COR-L47 (cell line): ENCODE data around the gene ONECUT1.
"Not testable (repeated sequence)": the region's sequence is repeated elsewhere in the genome, so short reads cannot be mapped to it uniquely, and the experiment has no call there.

Experiments used
- DNase-seq: peaks from one replicate; lab custom pipeline; 2025; lab: John Stamatoyannopoulos, UW

The ONECUT1 gene

DNA sequence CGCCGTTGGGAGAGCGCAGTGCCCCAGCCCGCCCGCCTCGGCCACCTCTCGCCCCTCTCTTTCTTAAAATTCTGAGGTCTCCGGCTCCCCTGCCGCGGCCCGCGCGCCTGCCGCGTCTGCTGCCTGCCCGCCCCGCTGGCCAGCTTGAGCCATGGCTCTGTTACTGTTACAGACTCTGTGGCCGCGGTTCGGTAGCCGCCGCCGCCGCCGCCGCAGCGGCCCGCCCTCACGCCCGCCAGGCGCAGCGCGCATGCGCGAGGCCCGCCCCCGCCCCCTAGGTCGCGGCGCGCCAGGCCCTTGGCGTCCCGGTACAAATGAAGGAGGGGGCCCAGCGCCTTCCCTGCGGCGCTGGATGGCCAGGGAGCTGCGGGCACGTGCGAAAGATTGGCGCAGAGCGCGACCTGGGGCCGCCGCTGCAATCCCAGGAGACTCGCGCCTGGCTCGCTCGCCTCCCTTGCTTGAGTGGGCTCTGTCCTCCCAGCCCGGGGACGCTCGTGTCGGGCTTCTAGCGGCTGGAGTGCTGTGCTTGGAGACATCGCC lies at the start of gene ONECUT1:
TSS of gene ONECUT1 (minus strand) at position 168 of the 540 bp plus-strand sequence. CDS start 452 bp downstream, outside the sequence.
- DNase-seq: peak; percentile 56

DNA sequence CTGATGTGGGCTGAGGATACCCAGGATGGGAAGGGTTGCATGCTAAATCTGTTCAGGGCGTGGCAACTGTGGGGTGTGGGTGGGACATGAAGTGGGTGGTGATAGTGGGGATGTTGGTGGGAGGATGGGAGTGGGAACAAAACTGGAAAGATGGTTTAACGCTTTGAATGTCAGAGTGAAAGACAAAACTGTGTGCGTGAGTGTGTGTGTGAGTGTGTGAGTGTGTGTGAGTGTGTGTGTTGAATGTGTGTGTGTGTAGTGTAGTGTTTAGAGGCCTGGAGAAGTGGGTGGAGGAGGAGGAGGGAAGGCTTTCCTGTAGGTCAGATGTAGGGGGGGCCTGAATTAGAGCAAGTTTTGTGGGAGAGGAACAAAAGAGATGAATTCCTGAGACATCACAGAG lies 44.2 kb upstream of the ONECUT1 start:
- DNase-seq: no peak

DNA sequence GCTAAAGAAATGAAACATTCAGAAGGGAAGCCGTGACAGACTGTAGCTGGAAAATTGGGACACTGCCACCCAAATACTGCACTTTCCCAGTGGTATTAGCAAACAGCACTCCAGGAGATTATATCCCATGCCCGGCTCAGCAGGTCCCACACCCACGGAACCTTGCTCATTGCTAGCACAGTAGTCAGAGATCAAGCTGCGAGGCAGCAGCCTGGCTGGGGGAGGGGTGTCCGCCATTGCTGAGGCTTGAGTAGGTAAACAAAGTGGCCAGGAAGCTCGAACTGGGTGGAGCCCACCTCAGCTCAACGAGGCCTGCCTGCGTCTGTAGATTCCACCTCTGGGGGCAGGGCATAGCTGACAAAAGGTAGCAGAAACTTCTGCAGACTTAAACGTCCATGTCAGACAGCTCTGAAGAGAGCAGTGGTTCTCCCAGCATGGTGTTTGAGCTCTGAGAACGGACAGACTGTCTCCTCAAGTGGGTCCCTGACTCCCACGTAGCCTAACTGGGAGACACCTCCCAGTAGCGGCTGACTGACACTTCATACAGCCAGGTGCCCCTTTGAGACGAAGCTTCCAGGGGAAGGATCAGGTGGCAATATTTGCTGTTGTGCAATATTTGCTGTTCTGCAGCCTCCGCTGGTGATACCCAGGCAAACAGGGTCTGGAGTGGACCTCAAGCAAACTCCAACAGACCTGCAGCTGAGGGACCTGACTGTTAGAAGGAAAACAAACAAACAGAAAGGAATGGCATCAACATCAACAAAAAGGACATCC lies 34.2 kb upstream of the ONECUT1 start:
- not testable (repeated sequence) for DNase-seq

DNA sequence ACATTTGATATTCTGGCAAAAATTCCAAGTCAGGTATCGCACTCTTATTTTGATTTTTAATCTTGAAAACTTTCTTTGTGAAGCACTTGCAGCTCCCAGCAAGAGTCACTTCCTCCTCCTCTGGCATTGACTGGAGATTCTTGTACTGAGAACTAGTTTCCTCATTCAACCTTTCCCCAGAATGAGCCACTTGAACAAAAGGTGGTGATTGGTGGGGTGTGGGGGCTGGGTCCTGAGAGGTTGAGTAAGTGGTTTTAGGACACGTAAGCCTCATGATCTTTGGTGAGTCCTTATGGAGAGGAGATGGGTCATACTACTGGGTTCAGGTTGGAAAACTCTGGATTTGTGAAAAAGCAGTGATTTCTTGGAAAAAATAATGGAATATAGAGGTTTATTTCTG lies 32.3 kb upstream of the ONECUT1 start:
- DNase-seq: no peak

DNA sequence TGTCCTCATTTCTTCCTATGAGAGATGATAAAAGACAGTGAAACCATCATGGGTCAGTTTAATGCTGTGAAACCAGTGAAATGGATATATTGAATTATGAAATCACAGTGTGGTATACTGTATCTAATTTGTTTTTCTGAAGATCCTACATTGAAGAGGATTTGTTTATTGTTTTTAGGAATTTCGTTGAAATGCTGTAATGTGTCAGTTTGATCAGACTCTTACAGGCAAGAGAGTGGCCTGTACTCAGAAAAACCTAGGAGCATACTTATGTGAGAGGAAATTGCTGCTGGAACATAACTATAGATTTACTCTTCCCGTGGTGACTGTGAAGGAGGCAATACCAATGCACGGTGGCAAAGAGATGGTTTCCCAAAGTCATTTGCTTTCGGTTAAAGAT lies 29.1 kb upstream of the ONECUT1 start:
- no peak for DNase-seq

DNA sequence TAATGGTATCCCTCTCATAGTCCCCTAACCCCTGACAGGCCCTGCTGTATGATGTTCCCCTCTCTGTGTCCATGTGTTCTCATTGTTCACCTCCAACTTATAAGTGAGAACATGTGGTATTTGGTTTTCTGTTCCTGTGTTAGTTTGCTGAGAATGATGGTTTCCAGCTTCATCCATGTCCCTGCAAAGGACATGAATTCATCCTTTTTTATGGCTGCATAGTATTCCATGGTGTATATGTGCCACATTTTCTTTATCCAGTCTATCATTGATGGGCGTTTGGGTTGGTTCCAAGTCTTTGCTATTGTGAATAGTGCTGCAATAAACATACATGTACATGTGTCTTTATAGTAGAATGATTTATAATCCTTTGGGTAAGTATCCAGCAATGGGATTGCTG lies 25.8 kb upstream of the ONECUT1 start:
- DNase-seq: not testable (repeated sequence)

DNA sequence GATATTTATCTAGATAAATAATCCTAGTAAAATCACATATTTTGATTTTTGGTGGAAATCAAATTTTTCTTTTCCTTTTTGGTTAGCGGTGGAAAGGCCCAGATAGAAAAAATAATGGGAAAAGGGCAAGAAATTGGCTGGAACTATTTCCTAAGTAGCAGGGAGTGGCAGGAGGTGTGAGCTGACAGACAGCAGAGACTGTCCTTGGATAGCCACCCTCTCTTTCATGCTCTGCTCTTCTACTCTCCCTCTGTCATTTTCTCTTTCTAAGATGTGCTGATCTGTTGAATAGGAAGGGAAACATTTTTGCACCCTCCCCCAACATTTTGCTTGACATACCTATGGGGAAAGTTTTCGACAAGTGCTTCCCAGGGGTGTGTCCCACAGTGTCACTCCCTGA lies 18.9 kb upstream of the ONECUT1 start:
- no peak for DNase-seq

DNA sequence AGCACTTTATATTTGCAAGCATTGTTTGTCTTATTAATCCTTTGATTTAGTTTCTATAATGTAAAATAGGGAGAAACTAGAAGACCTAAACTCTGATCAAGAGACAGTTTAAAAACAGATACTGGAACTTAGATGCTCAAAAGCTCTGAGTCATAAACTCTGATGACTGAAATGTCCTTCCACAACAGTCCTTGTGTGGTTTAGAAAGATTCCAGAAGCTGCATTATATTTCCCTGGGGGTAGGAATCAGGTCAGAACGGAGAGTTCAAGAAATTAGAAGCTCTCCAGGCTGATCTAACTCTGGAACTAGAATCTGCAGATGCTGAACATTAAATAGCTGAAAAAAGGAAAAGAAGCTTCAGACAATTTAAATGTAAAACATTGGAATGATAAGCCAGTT lies 18.3 kb upstream of the ONECUT1 start:
- DNase-seq: no peak

DNA sequence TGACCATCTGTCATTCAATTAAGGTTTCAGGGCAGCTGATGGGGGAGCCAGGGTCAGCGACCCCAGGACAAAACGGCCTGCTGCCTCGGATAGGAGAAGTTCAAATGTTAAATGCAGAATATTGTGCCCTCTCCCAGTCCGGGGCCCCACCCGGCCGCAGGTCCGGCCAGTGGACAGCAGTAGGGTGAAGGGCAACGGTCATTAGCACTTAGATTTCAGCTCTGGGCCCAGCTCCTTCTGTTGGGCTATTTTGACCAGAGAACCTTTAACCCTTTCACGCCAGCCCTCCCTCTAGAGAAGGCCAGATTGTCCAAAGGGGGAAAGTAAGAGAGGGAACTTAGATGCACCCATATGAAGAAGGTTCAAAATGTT lies 16.1 kb upstream of the ONECUT1 start:
- DNase-seq: no peak

DNA sequence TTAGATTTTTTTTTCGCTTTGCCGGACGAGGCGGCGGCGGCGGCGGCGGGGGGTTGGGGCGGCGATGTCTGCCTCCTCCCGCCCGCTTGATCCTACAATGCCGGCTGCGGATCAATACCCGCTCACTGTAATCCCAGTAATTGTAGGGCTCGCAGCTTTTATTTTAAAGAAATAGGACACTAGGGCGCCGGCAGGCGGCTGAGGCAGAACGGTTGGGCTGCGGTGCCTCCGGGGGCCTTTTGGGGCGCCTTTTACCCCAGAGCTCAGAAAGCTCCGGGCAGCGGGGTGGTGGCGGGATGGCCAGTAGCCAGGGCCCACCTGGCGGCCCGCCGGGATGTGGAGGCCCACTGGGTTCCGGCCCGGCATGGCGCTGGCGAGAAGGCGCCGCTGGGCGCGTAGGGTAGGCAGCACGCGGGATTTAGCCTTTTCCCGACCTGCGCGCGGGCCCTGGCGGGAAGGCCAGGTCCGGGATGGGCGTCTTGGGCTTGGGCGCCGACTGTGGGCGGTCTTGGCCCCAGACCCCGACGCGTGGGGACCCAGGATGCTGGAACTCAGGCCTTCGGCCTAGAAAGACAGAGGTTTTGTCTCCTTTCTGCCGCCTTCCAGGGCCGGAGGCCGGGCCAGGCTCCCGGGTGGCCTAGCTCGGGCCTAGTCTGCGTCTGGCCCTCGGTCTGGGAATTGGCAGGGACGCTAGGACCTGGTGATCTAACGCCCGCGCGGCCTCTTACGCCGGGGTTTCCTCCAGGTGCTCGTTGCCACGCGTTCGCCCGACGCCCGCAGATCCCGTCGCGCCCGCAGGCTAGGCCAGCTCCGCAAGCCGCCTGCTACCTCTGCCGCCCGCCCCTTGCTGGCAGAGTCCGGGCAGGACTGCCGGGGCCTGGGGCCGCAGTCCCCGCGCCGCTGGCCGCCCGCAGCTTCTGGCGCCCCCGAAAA lies 15.5 kb upstream of the ONECUT1 start:
- DNase-seq: no peak

DNA sequence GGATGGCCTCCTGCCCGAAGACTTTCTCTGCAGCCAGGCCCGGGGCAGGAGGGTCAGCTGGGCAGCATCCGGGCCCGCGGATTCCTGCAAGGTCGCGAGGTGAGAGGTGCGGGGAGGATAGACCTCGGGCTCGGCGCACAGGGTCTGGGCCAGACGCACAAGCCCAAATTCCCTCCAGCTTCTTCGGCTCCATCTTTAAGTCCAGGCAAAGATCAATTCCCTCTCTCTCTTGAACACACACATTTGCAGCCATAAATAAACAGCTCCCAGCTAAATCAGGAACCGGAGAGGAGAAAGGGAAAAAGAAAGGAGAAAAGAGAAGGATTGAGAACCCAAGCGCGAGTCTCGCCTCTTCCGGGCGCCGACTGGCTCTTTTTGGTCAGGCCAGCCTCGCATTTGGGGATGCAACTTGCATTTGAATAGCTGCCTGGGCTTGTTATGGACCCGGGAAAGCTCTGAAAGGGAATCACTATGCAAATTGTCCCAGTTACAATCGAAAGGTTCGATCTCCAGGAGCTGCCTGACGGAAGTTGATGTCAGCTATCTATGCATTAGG lies 14.5 kb upstream of the ONECUT1 start:
- no peak for DNase-seq

DNA sequence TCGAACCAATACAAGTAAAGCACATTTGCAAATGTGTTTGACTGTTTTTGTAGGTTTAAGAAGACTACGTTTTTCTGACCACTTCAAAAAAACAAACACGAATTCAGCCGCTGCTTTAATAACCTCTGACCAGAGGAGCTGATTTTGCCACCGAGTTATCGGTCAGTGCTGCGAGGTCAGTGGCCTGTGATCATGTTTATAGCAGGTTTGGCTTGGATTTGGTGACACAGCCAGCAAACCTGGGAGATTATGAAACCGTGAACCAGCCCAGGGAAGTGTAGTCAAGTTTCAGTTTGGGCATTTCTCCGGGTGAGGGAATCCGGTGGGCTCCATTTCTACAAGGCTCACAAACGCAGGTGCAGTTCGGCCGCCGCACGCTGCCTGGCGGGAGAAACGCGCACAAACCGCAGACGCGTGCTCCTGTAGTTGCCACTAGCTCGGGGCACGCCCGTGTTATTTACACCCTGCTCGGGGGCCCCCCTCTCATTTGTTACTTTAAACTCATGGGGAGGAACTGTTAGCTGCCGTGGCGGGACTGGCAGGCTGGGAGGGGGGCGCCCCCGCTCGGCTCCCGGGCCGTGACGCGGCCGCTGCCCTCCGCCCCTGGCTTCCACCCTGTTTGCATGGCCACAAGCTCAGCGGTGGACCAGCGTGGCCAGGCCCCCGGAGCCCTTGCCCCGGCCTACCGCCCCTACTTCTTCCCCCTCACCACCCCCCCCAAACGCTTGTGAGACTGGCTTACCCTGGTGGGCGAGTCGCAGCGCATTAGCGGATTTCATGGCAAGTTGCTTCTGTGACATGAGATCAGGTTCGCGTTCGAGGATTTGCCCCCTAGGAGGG lies 13.6 kb upstream of the ONECUT1 start:
- DNase-seq: no peak

DNA sequence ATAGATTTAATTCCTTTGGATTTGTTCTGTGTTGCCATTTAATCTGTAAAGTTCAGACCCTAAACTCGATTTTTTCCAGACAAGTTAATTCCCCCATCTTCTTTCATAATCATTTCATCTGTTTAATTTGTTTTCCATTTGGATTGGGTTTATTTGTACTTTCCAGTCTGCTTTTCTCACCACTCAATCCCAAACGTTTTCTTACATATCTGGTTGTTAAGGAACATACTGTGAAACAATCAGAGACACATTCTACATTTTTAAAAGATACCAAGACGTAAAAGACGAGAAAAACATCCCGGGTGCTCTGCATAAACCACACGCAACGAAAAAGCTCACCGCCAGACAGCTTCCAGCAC lies 13.0 kb upstream of the ONECUT1 start:
- no peak for DNase-seq

DNA sequence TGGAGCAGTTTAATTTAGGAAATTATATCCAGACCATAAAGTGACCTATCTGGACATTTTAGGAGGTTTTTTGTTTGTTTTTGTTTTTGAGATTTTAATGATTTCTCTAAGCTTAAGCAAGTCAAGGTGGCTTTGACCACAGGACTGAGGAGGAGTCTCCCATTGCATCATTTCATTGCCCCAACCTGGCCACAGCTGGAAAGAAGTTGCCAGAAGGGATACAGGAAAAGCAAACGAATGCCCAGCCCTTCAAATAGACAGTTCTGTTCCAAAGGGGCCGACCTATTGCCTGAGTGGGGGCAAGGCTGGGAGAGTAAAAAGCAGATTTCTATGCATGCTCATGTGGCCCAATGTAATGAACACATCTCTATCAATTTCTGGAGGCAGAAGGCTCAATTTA lies 12.0 kb upstream of the ONECUT1 start:
- no peak for DNase-seq

DNA sequence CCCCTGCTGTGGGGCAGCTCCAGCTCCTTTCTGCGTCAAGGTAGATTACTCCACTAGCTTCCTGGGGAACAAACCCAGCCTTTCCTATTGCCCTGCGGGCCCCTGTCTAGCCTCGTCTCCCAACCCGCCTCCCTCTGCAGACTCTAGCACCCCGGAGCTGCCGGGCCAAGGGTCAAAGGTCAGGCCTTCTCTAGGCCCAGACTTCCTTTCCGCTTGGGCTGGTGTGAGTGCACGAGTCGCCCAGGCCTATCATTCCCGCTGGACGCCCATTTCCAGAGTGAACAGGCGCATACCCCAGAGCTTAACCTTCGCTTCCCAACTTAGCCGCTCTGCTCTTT lies 11.6 kb upstream of the ONECUT1 start:
- DNase-seq: no peak

DNA sequence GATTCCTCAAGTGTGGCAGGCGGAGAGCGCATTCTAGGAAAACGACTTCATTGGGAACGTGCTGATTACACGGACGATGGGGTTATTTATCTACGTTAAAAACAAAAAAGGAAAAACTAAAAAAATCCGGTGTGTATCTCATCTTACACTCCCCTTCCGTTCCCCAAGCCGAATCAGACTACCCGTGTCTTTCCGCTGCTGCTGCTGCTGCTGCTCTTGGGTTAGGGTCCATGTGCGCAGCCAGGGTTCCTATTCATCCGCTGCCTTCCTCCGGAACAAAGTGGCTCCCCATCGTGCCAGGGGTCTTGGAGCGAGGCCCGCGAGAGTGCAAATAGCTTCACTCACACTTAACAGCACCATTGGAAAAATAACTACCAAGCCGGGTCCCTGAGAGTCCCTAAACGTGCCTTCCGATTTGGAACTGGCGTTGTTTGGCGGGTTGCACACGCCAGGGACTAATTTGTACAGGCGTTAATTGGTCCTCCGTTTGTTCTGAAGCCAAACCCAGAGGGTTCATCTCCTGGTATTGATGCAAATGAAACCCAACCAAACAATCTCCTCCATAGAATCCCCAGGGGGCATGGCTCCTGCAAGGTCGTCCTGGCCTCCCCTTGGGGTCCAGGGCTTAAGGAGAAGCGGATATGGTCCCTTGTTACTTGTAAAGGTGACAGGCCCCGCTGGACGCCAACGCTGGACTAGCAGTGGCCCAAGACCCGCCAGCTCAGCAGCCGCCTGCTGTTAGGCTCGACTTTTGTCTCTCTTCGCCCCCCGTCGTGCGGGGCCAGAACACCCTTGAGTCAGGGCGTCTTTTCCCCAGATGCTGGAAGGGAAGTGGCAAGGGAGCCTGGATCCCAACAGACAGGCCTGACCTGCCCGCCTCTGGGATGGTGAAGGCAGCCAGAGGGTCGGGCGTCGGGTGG lies 11.0 kb upstream of the ONECUT1 start:
- DNase-seq: no peak

DNA sequence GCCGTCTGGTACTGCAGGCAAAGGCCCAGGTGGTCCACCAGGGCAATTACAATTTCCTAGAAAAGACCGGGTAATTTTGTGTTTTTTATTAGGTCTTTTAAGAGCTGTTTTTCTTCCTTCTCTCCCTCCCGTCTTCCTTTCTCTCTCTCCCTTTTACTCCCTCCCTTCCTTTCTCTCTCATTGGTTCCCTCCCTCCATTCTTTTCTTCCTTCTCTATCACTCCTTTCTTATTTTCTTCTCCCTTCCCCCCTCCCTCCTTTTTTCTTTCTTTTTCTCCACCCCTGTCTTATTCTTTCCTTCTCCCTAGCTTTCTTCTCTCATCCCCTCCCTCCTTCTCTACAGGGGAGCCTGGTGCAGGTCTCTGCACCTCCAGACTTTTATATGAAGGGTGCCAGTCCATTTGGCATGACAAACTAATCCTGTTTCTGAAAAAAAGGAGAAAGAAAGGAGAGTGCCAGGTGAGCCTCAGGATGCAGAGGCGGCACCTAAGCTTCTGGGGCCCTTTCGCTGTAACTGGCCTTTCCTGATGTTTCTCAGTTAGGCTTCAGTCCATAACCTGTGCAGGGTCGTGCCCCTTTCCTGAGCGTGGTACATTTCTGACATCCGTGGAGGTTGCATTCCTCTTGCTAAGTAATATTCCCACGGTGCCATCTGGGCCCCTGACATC lies 9.1 kb upstream of the ONECUT1 start:
- no peak for DNase-seq

DNA sequence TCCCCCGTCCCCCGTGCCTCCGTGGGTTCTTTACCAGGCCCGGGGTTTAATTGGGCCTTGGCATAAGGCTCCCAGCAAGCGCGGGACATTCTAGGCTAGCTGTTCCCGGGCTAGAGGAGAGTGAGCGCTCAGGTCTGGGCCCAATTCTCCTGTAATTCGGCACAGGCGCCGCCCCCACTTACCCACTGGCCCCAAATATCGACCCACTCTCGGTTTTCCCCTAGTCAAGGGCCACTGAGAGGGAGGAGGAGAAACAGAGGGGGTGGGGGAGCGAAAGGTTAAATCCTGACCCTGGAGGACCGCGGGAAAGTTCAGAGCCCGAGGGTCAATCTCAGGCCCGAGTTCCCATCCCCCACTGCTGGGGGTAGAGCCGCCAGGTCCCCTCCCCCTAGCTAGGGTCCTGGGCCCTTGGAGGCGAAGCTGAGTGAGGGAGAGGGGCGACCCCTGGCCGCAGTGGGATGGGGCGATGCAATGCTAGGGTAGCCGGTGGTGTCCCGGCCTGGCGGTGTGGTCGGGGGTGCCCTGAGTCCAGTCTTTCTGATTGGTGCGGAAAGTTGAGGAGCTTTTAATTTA lies 8.5 kb upstream of the ONECUT1 start:
- no peak for DNase-seq

DNA sequence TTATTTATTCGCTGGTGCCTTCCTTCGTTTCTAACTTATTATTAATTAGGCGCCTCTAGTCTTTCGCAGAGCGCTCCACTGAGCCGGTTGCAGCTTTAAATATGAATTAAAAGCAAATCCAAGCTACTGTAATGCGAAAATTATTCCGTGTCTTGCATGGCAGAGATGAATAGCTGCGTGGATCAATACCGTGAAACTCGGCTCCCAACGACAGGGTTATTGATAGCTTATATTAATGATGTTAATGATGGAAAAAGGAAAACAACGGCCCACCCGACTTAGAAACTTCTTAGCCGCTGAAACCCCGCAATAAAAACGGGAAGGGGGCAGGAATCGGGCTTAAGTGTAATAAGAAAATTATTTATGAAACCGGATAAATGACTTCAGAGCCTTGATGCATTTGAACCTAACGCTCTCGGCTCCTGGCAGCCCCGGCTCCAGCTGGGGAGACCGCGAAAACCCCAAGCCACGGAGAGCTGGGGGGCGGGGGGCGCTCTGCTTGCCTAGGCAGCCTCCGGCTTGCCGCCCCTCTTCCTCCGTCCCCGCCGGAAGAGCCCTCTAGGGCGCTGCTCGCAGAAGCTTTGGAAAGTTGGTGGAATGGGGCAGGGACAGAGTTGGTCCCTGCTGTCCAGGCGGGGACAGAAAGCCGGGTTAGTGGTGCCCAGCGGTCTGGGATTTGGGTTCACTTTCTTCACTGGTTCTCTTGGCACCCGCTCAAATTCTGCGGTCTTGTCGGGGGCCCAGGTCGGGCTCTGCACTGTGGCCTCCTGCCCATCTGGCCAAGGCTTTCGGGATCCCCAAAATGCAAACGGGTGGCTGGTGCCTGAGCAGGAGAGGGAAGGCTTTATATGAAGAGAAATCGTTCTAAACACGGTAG lies 7.7 kb upstream of the ONECUT1 start:
- no peak for DNase-seq
